ENCODE results near the gene ZNF219.

DNA sequence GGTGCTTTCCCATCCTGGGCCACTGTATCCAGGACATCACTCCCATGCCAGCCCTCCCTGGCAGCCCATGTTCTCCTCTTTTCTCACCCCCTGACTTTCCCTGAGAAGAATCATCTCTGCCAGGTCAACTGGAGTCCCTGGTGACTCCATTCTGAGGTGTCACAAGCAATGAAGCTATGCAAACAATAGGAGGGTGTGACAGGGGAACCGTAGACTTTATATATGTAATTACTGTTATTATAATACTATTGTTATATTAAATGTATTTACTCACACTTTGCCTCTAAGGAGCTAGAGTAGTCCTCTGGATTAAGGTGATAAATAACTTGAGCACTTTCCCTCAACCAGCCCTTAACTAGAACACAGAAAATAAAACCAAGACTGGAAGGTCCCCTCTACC is 9.2 kb downstream of the ZNF219 start:
- TF ChIP-seq, protein P1, sequence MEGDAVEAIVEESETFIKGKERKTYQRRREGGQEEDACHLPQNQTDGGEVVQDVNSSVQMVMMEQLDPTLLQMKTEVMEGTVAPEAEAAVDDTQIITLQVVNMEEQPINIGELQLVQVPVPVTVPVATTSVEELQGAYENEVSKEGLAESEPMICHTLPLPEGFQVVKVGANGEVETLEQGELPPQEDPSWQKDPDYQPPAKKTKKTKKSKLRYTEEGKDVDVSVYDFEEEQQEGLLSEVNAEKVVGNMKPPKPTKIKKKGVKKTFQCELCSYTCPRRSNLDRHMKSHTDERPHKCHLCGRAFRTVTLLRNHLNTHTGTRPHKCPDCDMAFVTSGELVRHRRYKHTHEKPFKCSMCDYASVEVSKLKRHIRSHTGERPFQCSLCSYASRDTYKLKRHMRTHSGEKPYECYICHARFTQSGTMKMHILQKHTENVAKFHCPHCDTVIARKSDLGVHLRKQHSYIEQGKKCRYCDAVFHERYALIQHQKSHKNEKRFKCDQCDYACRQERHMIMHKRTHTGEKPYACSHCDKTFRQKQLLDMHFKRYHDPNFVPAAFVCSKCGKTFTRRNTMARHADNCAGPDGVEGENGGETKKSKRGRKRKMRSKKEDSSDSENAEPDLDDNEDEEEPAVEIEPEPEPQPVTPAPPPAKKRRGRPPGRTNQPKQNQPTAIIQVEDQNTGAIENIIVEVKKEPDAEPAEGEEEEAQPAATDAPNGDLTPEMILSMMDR (IDR thresholded peaks at IDR 0.05; ENCODE audit: poor library complexity, severe bottlenecking), result no peak
- TF ChIP-seq TAF1 (IDR thresholded peaks at IDR 0.05; ENCODE audit: low read depth) (no peak), RAD21 (conservative IDR thresholded peaks at IDR 0.05) (no peak), MXI1 (conservative IDR thresholded peaks at IDR 0.05; ENCODE audit: poor library complexity, severe bottlenecking) (no peak), EP300 (conservative IDR thresholded peaks at IDR 0.05; ENCODE audit: poor library complexity, severe bottlenecking) (no peak), EZH2 (IDR thresholded peaks at IDR 0.05; ENCODE audit: borderline replicate concordance, insufficient read depth, low read length, poor library complexity, severe bottlenecking) (no peak)
- TF ChIP-seq, protein P2, sequence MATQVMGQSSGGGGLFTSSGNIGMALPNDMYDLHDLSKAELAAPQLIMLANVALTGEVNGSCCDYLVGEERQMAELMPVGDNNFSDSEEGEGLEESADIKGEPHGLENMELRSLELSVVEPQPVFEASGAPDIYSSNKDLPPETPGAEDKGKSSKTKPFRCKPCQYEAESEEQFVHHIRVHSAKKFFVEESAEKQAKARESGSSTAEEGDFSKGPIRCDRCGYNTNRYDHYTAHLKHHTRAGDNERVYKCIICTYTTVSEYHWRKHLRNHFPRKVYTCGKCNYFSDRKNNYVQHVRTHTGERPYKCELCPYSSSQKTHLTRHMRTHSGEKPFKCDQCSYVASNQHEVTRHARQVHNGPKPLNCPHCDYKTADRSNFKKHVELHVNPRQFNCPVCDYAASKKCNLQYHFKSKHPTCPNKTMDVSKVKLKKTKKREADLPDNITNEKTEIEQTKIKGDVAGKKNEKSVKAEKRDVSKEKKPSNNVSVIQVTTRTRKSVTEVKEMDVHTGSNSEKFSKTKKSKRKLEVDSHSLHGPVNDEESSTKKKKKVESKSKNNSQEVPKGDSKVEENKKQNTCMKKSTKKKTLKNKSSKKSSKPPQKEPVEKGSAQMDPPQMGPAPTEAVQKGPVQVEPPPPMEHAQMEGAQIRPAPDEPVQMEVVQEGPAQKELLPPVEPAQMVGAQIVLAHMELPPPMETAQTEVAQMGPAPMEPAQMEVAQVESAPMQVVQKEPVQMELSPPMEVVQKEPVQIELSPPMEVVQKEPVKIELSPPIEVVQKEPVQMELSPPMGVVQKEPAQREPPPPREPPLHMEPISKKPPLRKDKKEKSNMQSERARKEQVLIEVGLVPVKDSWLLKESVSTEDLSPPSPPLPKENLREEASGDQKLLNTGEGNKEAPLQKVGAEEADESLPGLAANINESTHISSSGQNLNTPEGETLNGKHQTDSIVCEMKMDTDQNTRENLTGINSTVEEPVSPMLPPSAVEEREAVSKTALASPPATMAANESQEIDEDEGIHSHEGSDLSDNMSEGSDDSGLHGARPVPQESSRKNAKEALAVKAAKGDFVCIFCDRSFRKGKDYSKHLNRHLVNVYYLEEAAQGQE (IDR thresholded peaks at IDR 0.05; ENCODE audit: borderline replicate concordance), result no peak

All from neural cell (in vitro differentiated cells).